Measurements from ENCODE around the gene SPATA31C1.
"Not testable (repeated sequence)": the region's sequence is repeated elsewhere in the genome, so short reads cannot be mapped to it uniquely, and the experiment has no call there.

SPATA31C1 gene

GRCh38 chr9:87894998-87895625 lies 22.6 kb upstream of the SPATA31C1 start:
- TF ChIP-seq BACH2 (CRISPR knock-in tag; IDR thresholded peaks at IDR 0.05; ENCODE audit: borderline replicate concordance) (no peak), CSRNP3 (CRISPR knock-in tag; IDR thresholded peaks at IDR 0.05) (no peak), ZFP30 (CRISPR knock-in tag; IDR thresholded peaks at IDR 0.05) (no peak), SNAI2 (CRISPR knock-in tag; IDR thresholded peaks at IDR 0.05) (no peak), CSDC2 (CRISPR knock-in tag; IDR thresholded peaks at IDR 0.05) (no peak), RARB (CRISPR knock-in tag; IDR thresholded peaks at IDR 0.05) (no peak), ZNF70 (CRISPR knock-in tag; IDR thresholded peaks at IDR 0.05) (no peak)
- ATAC-seq: no peak

- TF ChIP-seq OSR1 (CRISPR knock-in tag; IDR thresholded peaks at IDR 0.05): no peak
- no peak for TF ChIP-seq GLIS3 (CRISPR knock-in tag; IDR thresholded peaks at IDR 0.05)
- no peak for TF ChIP-seq PATZ1 (CRISPR knock-in tag; IDR thresholded peaks at IDR 0.05; ENCODE audit: borderline replicate concordance)
- no peak for TF ChIP-seq TCF4 (CRISPR knock-in tag; IDR thresholded peaks at IDR 0.05; ENCODE audit: borderline replicate concordance)
- no peak for TF ChIP-seq ZNF565 (CRISPR knock-in tag; conservative IDR thresholded peaks at IDR 0.05; ENCODE audit: low read depth)
- no peak for TF ChIP-seq PPARA (CRISPR knock-in tag; IDR thresholded peaks at IDR 0.05; ENCODE audit: borderline replicate concordance)
- TF ChIP-seq CSDC2 (CRISPR knock-in tag; IDR thresholded peaks at IDR 0.05): no peak
- ATAC-seq: no peak
Observed at GRCh38 chr9:87896891-87897290, 20.9 kb upstream of the SPATA31C1 start.

GRCh38 chr9:87898151-87898550 lies 19.6 kb upstream of the SPATA31C1 start:
- TF ChIP-seq ZFP3 (CRISPR knock-in tag; IDR thresholded peaks at IDR 0.05) (no peak), CSRNP3 (CRISPR knock-in tag; IDR thresholded peaks at IDR 0.05) (no peak), ZC3H10 (CRISPR knock-in tag; IDR thresholded peaks at IDR 0.05) (no peak), TOX (CRISPR knock-in tag; IDR thresholded peaks at IDR 0.05; ENCODE audit: borderline replicate concordance) (no peak), ARNTL (CRISPR knock-in tag; IDR thresholded peaks at IDR 0.05; ENCODE audit: borderline replicate concordance, low read depth) (no peak), TSHZ2 (CRISPR knock-in tag; IDR thresholded peaks at IDR 0.05) (no peak), GLIS3 (CRISPR knock-in tag; IDR thresholded peaks at IDR 0.05) (no peak), SNAI2 (CRISPR knock-in tag; IDR thresholded peaks at IDR 0.05) (no peak), ISL1 (CRISPR knock-in tag; IDR thresholded peaks at IDR 0.05) (no peak)
- ATAC-seq: no peak

- ATAC-seq: not testable (repeated sequence)
Observed at GRCh38 chr9:87902371-87902770, 15.4 kb upstream of the SPATA31C1 start.

All from SK-N-SH treated with all-trans-retinoic acid at 6 μM for 48 hours (cell line).